Endodermal cell (in vitro differentiated cells): Measurements from ENCODE around the gene PDF. TPM values are rescaled to one million over a fixed set of nuclear protein-coding genes. Genes with fewer than 3 reads are reported as not detected.

ENCODE experiments used
- DNase-seq: peaks from one replicate; pipeline ENCODE4 v3.0.0-alpha.2; 2017
- H3K27ac ChIP-seq: 2 replicates; pipeline ENCODE4 v1.5.1; 2013; ENCODE audit warnings: mild to moderate bottlenecking, low read depth, low read length, moderate library complexity
- H3K27me3 ChIP-seq: 2 replicates; pipeline ENCODE4 v1.6.1; 2013; ENCODE audit warnings: mild to moderate bottlenecking, low read length, moderate library complexity; ENCODE audit not compliant: insufficient read depth, control insufficient read depth, poor library complexity, severe bottlenecking
- H3K36me3 ChIP-seq: 2 replicates; pipeline ENCODE4 v1.7.0; 2013; ENCODE audit warnings: mild to moderate bottlenecking, low read length, moderate library complexity; ENCODE audit not compliant: control insufficient read depth, insufficient read depth
- H3K4me1 ChIP-seq: one replicate; pipeline ENCODE4 v1.7.0; 2013; ENCODE audit warnings: low read length; ENCODE audit not compliant: control insufficient read depth, insufficient read depth
- H3K4me3 ChIP-seq: 2 replicates; pipeline ENCODE4 v1.5.1; 2013; ENCODE audit warnings: mild to moderate bottlenecking, low read length, moderate library complexity
- H3K9ac ChIP-seq: 2 replicates; pipeline ENCODE4 v1.6.1; 2013; ENCODE audit warnings: mild to moderate bottlenecking, low read length, moderate library complexity; ENCODE audit not compliant: poor library complexity, severe bottlenecking; ENCODE audit errors: extremely low read depth
- H3K9me3 ChIP-seq: 2 replicates; pipeline ENCODE4 v1.6.1; 2013; ENCODE audit warnings: mild to moderate bottlenecking, low read length, moderate library complexity; ENCODE audit not compliant: control insufficient read depth
- H3K27ac Mint-ChIP-seq: 2 replicates; pipeline ENCODE4 v1.8.0; 2020; ENCODE audit warnings: mixed read lengths
- H3K27me3 Mint-ChIP-seq: 2 replicates; pipeline ENCODE4 v1.8.0; 2021; ENCODE audit warnings: mild to moderate bottlenecking, mixed read lengths; ENCODE audit not compliant: insufficient read depth
- H3K36me3 Mint-ChIP-seq: 2 replicates; pipeline ENCODE4 v1.8.0; 2020; ENCODE audit warnings: low read depth, mixed read lengths
- H3K4me1 Mint-ChIP-seq: 2 replicates; pipeline ENCODE4 v1.8.0; 2020; ENCODE audit warnings: mixed read lengths
- H3K4me3 Mint-ChIP-seq: 2 replicates; pipeline ENCODE4 v1.8.0; 2020; ENCODE audit warnings: mild to moderate bottlenecking, moderate library complexity, mixed read lengths
- H3K9me3 Mint-ChIP-seq: 2 replicates; pipeline ENCODE4 v1.8.0; 2020; ENCODE audit warnings: mild to moderate bottlenecking, mixed read lengths
- CTCF ChIP-seq: fragments of 200-600 bp; sonication (generic); conservative IDR thresholded peaks from 2 replicates; pipeline ENCODE4 v1.5.0; 2021; ENCODE audit warnings: antibody characterized with exemption, mild to moderate bottlenecking
- WGBS, 2 experiments: methylation state at CpG; one replicate each; pipeline versions ENCODE4 v1.1.5 to v1.1.7; 2013; ENCODE audit warnings: missing lambda C conversion rate in 2 of 2, mixed read lengths in 1 of 2; ENCODE audit not compliant: insufficient coverage in 1 of 2, insufficient read length in 1 of 2; 5-methylcytosine and 5-hydroxymethylcytosine counted together
- total RNA-seq, 2 donors: library from RNA; stranded (reverse); fragmentation: NEBNext Ultra II Directional in 1 of 2; extraction: Animal tissue kit (Norgen Biotek cat#: 25700) in 1 of 2; gene quantifications; 2 replicates in 1 of 2; 3 replicates in 1 of 2; pipeline ENCODE4 v1.2.1, GENCODE V29; 2021

PDF gene
- total RNA-seq, 2 donors from 2014 or later, result 12.2 to 19.8 TPM

- 99 to 100% methylated on average over 2 to 4 of the region's 4 CpGs for WGBS, 2 experiments
- peaks cover 26% of the 10 kb centered on the region for H3K36me3 Mint-ChIP-seq
- no peak overlapping the region for H3K4me3 Mint-ChIP-seq
Measured at GRCh38 chr16:69302301-69302700, 28.1 kb downstream of the PDF start.

GRCh38 chr16:69301861-69302260 is 28.5 kb downstream of the PDF start:
- H3K27me3 Mint-ChIP-seq, result no peaks in the 10 kb centered on the region
- no peak overlapping the region for H3K4me3 ChIP-seq
- DNase-seq, result no peak
- H3K4me3 Mint-ChIP-seq, result no peak overlapping the region
- WGBS, 2 experiments, result 94 to 97% methylated on average over 4 of the region's 4 CpGs
- H3K4me1 Mint-ChIP-seq, result peaks cover 8% of the 10 kb centered on the region
- H3K9ac ChIP-seq, result no peak overlapping the region
- TF ChIP-seq CTCF, result no peak
- no peaks in the 10 kb centered on the region for H3K9me3 Mint-ChIP-seq
- H3K27me3 ChIP-seq, result no peaks in the 10 kb centered on the region
- peaks cover 26% of the 10 kb centered on the region for H3K36me3 Mint-ChIP-seq
- peaks cover 8% of the 10 kb centered on the region for H3K4me1 ChIP-seq
- no peak overlapping the region for H3K27ac Mint-ChIP-seq
- no peaks in the 10 kb centered on the region for H3K9me3 ChIP-seq
- no peaks in the 10 kb centered on the region for H3K36me3 ChIP-seq
- no peak overlapping the region for H3K27ac ChIP-seq

More at GRCh38 chr16:69302301-69302700, 28.1 kb downstream of the PDF start:
- Histone ChIP-seq H3K27me3 (no peaks in the 10 kb centered on the region), H3K27ac (no peak overlapping the region), H3K4me3 (no peak overlapping the region), H3K4me1 (peaks cover 8% of the 10 kb centered on the region), H3K9ac (no peak overlapping the region), H3K36me3 (no peaks in the 10 kb centered on the region), H3K9me3 (no peaks in the 10 kb centered on the region)
- Mint-ChIP-seq H3K27ac (no peak overlapping the region), H3K27me3 (no peaks in the 10 kb centered on the region), H3K4me1 (peaks cover 8% of the 10 kb centered on the region), H3K9me3 (no peaks in the 10 kb centered on the region)
- no peak for DNase-seq
- no peak for TF ChIP-seq CTCF

GRCh38 chr16:69301187-69301586 is 29.2 kb downstream of the PDF start:
- H3K4me1 ChIP-seq, result peaks cover 8% of the 10 kb centered on the region
- Mint-ChIP-seq H3K27me3 (no peaks in the 10 kb centered on the region), H3K4me3 (no peak overlapping the region), H3K36me3 (peaks cover 28% of the 10 kb centered on the region), H3K9me3 (no peaks in the 10 kb centered on the region), H3K4me1 (peaks cover 8% of the 10 kb centered on the region), H3K27ac (peak overlapping the region; percentile 4)
- no peak overlapping the region for H3K4me3 ChIP-seq
- no peaks in the 10 kb centered on the region for H3K27me3 ChIP-seq
- H3K36me3 ChIP-seq, result no peaks in the 10 kb centered on the region
- no peak overlapping the region for H3K9ac ChIP-seq
- DNase-seq, result no peak
- 73 to 86% methylated on average over 1 of the region's 1 CpG for WGBS, 2 experiments
- no peak overlapping the region for H3K27ac ChIP-seq
- no peaks in the 10 kb centered on the region for H3K9me3 ChIP-seq
- no peak for TF ChIP-seq CTCF
